Tibial nerve (tissue), 4 donors: ENCODE measurements around the gene NDRG3. TPM values are rescaled to one million over a fixed set of nuclear protein-coding genes. Genes with fewer than 3 reads are reported as not detected.

Experiments
- DNase-seq, 2 donors: peaks; one replicate each; pipeline ENCODE4 v3.0.0-alpha.2; 2019; ENCODE audit warnings: low spot score in 2 of 2
- H3K27ac ChIP-seq, 4 donors: fragments of 200-600 bp; sonication (generic) in 3 of 4; one replicate each; pipeline ENCODE4 v1.5.1; 2017 to 2019; ENCODE audit warnings: mild to moderate bottlenecking in 1 of 4
- H3K27me3 ChIP-seq, 2 donors: fragments of 200-600 bp; sonication (generic) in 1 of 2; one replicate each; pipeline versions ENCODE4 v1.5.1 to v1.6.0; 2017 to 2019
- H3K36me3 ChIP-seq, 3 donors: fragments of 200-600 bp; sonication (generic); one replicate each; pipeline ENCODE4 v1.5.1; 2018 to 2019
- H3K4me1 ChIP-seq, 4 donors: fragments of 200-600 bp; sonication (generic) in 3 of 4; one replicate each; pipeline ENCODE4 v1.5.1; 2017 to 2019
- H3K4me3 ChIP-seq, 4 donors: fragments of 200-600 bp; sonication (generic) in 3 of 4; one replicate each; pipeline ENCODE4 v1.5.1; 2017 to 2019; ENCODE audit warnings: mild to moderate bottlenecking in 1 of 4, moderate library complexity in 1 of 4
- H3K9me3 ChIP-seq, 4 donors: fragments of 200-600 bp; sonication (generic) in 3 of 4; one replicate each; pipeline ENCODE4 v1.5.1; 2017 to 2019
- EP300 ChIP-seq, 2 donors: sonication (generic); formaldehyde crosslinking; IDR thresholded peaks; one replicate each; pipeline ENCODE4 v1.6.1; 2017; ENCODE audit warnings: antibody characterized with exemption in 2 of 2, mild to moderate bottlenecking in 1 of 2
- POLR2A ChIP-seq, 2 donors: fragments of 450-650 bp; IDR thresholded peaks; one replicate each; pipeline ENCODE4 v1.6.1; 2017; ENCODE audit warnings: antibody characterized with exemption in 2 of 2, mild to moderate bottlenecking in 2 of 2, moderate library complexity in 2 of 2
- WGBS, 2 donors: methylation state at CpG; one replicate each; pipeline ENCODE4 v1.1.5; 2018; 5-methylcytosine and 5-hydroxymethylcytosine counted together
- total RNA-seq, 4 donors: library from RNA; depleted of rRNA; stranded (reverse); fragments of >200 nt; gene quantifications; one replicate each; pipeline ENCODE4 v1.1.0, GENCODE V29; 2016
- TF ChIP-seq, protein P1 (sequence below), 5 experiments: fragments of 200-600 bp in 3 of 5; fragments of 450-650 bp in 2 of 5; sonication (generic) in 3 of 5; IDR thresholded peaks; one replicate each; pipeline ENCODE4 v1.5.1; 2016 to 2019; ENCODE audit warnings: antibody characterized with exemption in 5 of 5, mild to moderate bottlenecking in 3 of 5, moderate library complexity in 2 of 5

Gene NDRG3
- total RNA-seq, 4 donors from 2014 or later = 13.9 to 21.9 (median 19.2) TPM

DNA sequence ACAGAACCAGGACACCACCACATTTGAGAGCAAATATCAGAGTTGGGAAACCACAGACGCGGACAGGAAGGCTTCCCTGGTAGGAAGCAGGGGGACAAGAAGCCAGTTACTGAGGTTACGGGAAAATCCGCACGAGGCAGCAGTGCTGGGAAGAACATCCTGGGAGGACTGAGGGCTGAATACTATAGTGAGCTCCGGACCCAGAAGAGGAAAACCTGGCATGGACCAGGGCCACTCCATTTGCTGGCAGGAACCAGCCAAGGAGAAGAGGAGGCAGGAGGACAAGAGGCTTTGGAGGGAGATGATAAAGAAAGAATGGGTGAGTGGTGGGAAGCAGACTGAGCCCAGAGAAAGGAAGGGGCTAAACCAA is 33.8 kb upstream of the NDRG3 start:
- Histone ChIP-seq H3K27me3 (no peaks in the 10 kb centered on the region), H3K27ac (no peak overlapping the region), H3K4me1 (peaks cover 0 to 17% (median 3%) of the 10 kb centered on the region in 4 donors), H3K36me3 (peaks cover 0 to 44% (median 0%) of the 10 kb centered on the region in 3 donors), H3K9me3 (no peaks in the 10 kb centered on the region), H3K4me3 (no peak overlapping the region)
- TF ChIP-seq, protein P1, sequence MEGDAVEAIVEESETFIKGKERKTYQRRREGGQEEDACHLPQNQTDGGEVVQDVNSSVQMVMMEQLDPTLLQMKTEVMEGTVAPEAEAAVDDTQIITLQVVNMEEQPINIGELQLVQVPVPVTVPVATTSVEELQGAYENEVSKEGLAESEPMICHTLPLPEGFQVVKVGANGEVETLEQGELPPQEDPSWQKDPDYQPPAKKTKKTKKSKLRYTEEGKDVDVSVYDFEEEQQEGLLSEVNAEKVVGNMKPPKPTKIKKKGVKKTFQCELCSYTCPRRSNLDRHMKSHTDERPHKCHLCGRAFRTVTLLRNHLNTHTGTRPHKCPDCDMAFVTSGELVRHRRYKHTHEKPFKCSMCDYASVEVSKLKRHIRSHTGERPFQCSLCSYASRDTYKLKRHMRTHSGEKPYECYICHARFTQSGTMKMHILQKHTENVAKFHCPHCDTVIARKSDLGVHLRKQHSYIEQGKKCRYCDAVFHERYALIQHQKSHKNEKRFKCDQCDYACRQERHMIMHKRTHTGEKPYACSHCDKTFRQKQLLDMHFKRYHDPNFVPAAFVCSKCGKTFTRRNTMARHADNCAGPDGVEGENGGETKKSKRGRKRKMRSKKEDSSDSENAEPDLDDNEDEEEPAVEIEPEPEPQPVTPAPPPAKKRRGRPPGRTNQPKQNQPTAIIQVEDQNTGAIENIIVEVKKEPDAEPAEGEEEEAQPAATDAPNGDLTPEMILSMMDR (IDR thresholded peaks at IDR 0.05) = no peak
- no peak for TF ChIP-seq EP300 (IDR thresholded peaks at IDR 0.05)
- TF ChIP-seq POLR2A (IDR thresholded peaks at IDR 0.05) = no peak
- WGBS, 2 donors = 69% methylated on average over 6 of the region's 6 CpGs
- DNase-seq = no peak

DNA sequence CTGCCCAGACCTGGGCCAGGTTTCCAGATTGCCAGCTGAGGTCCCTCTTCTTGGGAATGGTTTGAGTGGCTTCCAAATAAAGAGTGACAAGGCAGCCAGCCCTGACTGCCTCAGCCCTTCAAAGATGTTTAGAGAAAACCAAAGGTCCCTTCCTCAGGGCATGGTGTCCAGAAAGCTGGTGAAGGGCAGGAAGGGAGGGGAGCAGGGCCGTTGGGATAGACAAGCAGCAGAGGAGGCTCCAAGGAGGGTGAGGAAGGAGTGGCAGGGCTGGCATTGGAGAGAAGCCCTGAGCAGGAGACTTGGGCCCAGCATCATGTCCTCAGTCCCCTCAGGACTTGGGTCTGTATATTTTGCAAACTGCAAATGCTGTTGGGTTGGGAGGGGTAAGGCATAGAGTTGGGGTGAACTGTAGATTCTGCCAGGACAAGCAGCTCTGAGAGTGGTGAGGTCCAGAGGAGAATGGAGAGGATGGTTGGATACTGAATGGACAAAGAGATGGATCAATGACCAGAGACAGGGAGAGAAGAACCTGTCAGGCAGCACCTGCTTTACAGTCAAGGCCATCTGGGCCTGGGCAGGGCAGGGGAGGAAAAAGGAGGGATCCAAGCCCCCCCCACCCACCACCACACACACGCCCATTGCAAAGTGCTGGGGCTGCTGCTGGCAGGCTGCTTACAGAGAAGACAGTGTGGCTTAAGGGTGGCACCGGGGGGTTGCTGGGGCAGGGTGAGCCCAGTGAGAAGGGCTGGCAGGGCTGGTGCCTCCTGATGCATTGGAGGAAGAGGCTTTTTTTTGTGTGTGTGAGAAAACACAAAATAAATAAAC is 33.2 kb upstream of the NDRG3 start:
- no peak overlapping the region for H3K27ac ChIP-seq
- H3K4me1 ChIP-seq = peaks cover 0 to 23% (median 3%) of the 10 kb centered on the region in 4 donors
- no peaks in the 10 kb centered on the region for H3K27me3 ChIP-seq
- peaks cover 0 to 38% (median 0%) of the 10 kb centered on the region in 3 donors for H3K36me3 ChIP-seq
- H3K9me3 ChIP-seq = no peaks in the 10 kb centered on the region
- TF ChIP-seq POLR2A (IDR thresholded peaks at IDR 0.05) = no peak
- TF ChIP-seq, protein P1 (IDR thresholded peaks at IDR 0.05) = no peak
- no peak for TF ChIP-seq EP300 (IDR thresholded peaks at IDR 0.05)
- H3K4me3 ChIP-seq = no peak overlapping the region
- 64 to 78% methylated on average over 3 of the region's 3 CpGs for WGBS, 2 donors
- DNase-seq = no peak

DNA sequence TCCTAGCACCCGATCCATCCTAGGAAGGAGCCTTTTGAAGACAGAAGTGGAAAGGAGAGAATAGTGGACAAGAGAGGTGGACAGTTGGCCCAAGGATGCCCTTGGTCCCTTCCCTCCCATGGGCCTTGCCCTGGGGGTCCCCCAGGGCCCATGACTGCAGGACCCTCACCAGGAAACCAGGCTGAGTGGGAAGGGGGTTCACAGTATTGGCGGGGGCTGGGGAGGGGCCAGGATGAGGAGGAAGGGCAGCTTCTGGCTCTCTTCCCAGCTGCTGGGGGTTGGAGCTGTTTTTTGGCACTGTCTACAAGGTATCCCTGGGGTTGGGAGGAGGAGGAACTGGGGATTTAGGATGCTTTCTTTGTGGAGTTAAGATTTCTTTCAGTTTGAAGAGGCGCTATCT is 31.7 kb upstream of the NDRG3 start:
- peaks cover 0 to 23% (median 0%) of the 10 kb centered on the region in 3 donors for H3K36me3 ChIP-seq
- peak overlapping the region in 1 of 4 donors; percentile 6 for H3K27ac ChIP-seq
- H3K4me1 ChIP-seq = peaks cover 0 to 31% (median 10%) of the 10 kb centered on the region in 4 donors

DNA sequence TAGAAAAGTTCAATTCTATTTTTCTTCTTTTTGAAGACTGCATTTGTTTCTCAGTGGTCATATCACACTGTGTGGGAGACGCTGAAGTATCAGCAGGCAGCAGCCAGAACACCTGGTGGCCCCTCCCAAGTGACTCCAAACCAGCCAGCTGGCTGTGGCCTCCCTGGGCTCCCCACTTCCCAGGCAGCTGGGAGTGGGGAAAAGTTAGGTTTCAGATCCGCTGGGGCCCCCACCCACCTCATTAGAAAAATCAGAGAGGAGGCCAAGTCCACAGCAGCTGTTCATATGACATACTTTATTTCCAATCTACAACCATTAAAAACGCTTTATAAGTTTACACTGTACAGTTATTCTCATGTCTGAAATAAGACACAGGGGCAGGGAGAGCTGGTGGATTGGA is 31.3 kb upstream of the NDRG3 start:
- WGBS, 2 donors = 58 to 59% methylated on average over 3 of the region's 3 CpGs
- H3K36me3 ChIP-seq = peaks cover 0 to 19% (median 0%) of the 10 kb centered on the region in 3 donors

More for the DNA sequence above, 31.7 kb upstream of the NDRG3 start:
- TF ChIP-seq, protein P1 (IDR thresholded peaks at IDR 0.05) = no peak
- no peak for TF ChIP-seq POLR2A (IDR thresholded peaks at IDR 0.05)
- TF ChIP-seq EP300 (IDR thresholded peaks at IDR 0.05) = no peak
- 44 to 57% methylated on average over 2 to 3 of the region's 3 CpGs for WGBS, 2 donors
- DNase-seq = no peak
- no peaks in the 10 kb centered on the region for H3K27me3 ChIP-seq
- no peak overlapping the region for H3K4me3 ChIP-seq
- H3K9me3 ChIP-seq = no peaks in the 10 kb centered on the region

DNA sequence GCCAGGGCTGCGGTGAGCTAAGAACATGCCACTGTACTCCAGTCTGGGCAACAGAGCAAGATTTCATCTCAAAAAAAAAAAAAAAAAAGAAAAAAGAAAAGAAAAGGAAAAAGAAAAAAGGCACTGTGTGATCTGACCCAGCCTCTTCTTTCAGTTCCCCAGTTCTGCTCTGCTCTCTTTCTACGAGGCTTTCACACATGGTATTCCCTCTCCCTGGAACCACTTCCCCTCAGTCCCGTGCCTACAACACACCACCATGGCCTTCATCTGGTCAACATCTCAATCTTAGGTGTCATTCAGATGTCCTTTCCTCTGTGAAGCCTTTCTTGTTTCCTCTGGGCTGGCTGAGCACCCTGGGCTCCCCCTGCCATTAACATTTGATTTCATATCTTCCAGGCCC is 29.9 kb upstream of the NDRG3 start:
- Histone ChIP-seq H3K4me3 (no peak overlapping the region), H3K9me3 (no peaks in the 10 kb centered on the region), H3K4me1 (peaks cover 0 to 36% (median 11%) of the 10 kb centered on the region in 4 donors), H3K36me3 (peaks cover 0 to 7% (median 0%) of the 10 kb centered on the region in 3 donors), H3K27me3 (no peaks in the 10 kb centered on the region), H3K27ac (peak overlapping the region in 1 of 4 donors; percentile 98)
- TF ChIP-seq POLR2A (IDR thresholded peaks at IDR 0.05) (no peak), EP300 (IDR thresholded peaks at IDR 0.05) (no peak)
- TF ChIP-seq, protein P1 (IDR thresholded peaks at IDR 0.05) = no peak
- no peak for DNase-seq
- 67 to 78% methylated on average over 3 of the region's 3 CpGs for WGBS, 2 donors

More for the DNA sequence above, 31.3 kb upstream of the NDRG3 start:
- DNase-seq = no peak
- Histone ChIP-seq H3K9me3 (no peaks in the 10 kb centered on the region), H3K4me3 (no peak overlapping the region), H3K27ac (peak overlapping the region in 1 of 4 donors; percentile 6), H3K27me3 (no peaks in the 10 kb centered on the region), H3K4me1 (peaks cover 0 to 35% (median 11%) of the 10 kb centered on the region in 4 donors)
- TF ChIP-seq, protein P1 (IDR thresholded peaks at IDR 0.05) = no peak
